MM.1S (cell line): ENCODE data around the gene PRMT7.

ENCODE experiments used
- DNase-seq: peaks from one replicate; pipeline ENCODE4 v3.0.0-alpha.2; 2015
- H2AFZ ChIP-seq: fragments of 300-600 bp; sonication (generic); 2 replicates; pipeline ENCODE4 v1.6.0; 2016; ENCODE audit warnings: antibody characterized with exemption, low read length
- H3F3A ChIP-seq: fragments of 300-600 bp; sonication (generic); 2 replicates; pipeline ENCODE4 v1.6.1; 2016; ENCODE audit warnings: mild to moderate bottlenecking, antibody characterized with exemption, low read length, moderate library complexity, mixed read lengths; ENCODE audit not compliant: insufficient read depth
- H3K27ac ChIP-seq: fragments of 300-600 bp; sonication (generic); 2 replicates; pipeline ENCODE4 v1.5.1; 2016; ENCODE audit warnings: mild to moderate bottlenecking, low read length
- H3K27me3 ChIP-seq: fragments of 300-600 bp; sonication (generic); replicated peaks from 2 replicates; pipeline ENCODE4 v1.6.0; 2016; ENCODE audit warnings: low read length; ENCODE audit not compliant: insufficient read depth
- H3K36me3 ChIP-seq: fragments of 300-600 bp; sonication (generic); replicated peaks from 2 replicates; pipeline ENCODE4 v1.6.1; 2016; ENCODE audit warnings: mild to moderate bottlenecking, low read length, mixed read lengths; ENCODE audit not compliant: insufficient read depth
- H3K4me1 ChIP-seq: fragments of 300-600 bp; sonication (generic); 2 replicates; pipeline ENCODE4 v1.6.1; 2016; ENCODE audit warnings: low read length, mixed read lengths
- H3K4me2 ChIP-seq: fragments of 300-600 bp; sonication (generic); 2 replicates; pipeline ENCODE4 v1.6.0; 2016; ENCODE audit warnings: low read depth, low read length
- H3K4me3 ChIP-seq: fragments of 300-600 bp; sonication (generic); 2 replicates; pipeline ENCODE4 v1.5.1; 2016; ENCODE audit warnings: low read length, mixed read lengths
- H3K79me2 ChIP-seq: fragments of 300-600 bp; sonication (generic); 2 replicates; pipeline ENCODE4 v1.6.1; 2016; ENCODE audit warnings: mixed run types, low read length, mixed read lengths
- H3K9ac ChIP-seq: fragments of 300-600 bp; sonication (generic); 2 replicates; pipeline ENCODE4 v1.6.1; 2016; ENCODE audit warnings: low read length, mixed read lengths
- H3K9me2 ChIP-seq: fragments of 300-600 bp; sonication (generic); replicated peaks from 2 replicates; pipeline ENCODE4 v1.6.1; 2016; ENCODE audit warnings: mild to moderate bottlenecking, low read length, mixed read lengths; ENCODE audit not compliant: insufficient read depth
- H3K9me3 ChIP-seq: fragments of 300-600 bp; sonication (generic); replicated peaks from 2 replicates; pipeline ENCODE4 v1.6.1; 2016; ENCODE audit warnings: mild to moderate bottlenecking, low read length, mixed read lengths; ENCODE audit not compliant: insufficient read depth
- H4K20me1 ChIP-seq: fragments of 300-600 bp; sonication (generic); 2 replicates; pipeline ENCODE4 v1.6.1; 2016; ENCODE audit warnings: mild to moderate bottlenecking, low read length, moderate library complexity, mixed read lengths; ENCODE audit not compliant: insufficient read depth
- CTCF ChIP-seq: fragments of 300-600 bp; sonication (generic); IDR thresholded peaks from 2 replicates; pipeline ENCODE4 v1.5.1; 2016; ENCODE audit warnings: antibody characterized with exemption, low read length, mixed read lengths
- EZH2 ChIP-seq: fragments of 300-600 bp; sonication (generic); optimal IDR thresholded peaks from 2 replicates; pipeline ENCODE3; 2017; ENCODE audit warnings: low read depth, mild to moderate bottlenecking, antibody characterized with exemption, low read length, mixed read lengths
- EZH2phosphoT487 ChIP-seq: fragments of 300-600 bp; sonication (generic); IDR thresholded peaks from 2 replicates; pipeline ENCODE4 v1.6.1; 2018; ENCODE audit warnings: antibody characterized with exemption, low read length

PRMT7 gene

GRCh38 chr16:68319185-68319908 lies 8.5 kb downstream of the PRMT7 start:
- Histone ChIP-seq H2AFZ (no peak overlapping the region), H3K4me3 (no peak overlapping the region), H3K79me2 (peaks cover 34% of the 10 kb centered on the region), H3K27me3 (no peaks in the 10 kb centered on the region), H3K4me2 (no peak overlapping the region), H3K9me3 (no peaks in the 10 kb centered on the region), H3F3A (no peaks in the 10 kb centered on the region), H3K4me1 (no peaks in the 10 kb centered on the region), H3K27ac (no peak overlapping the region), H3K9ac (no peak overlapping the region), H3K9me2 (no peaks in the 10 kb centered on the region), H4K20me1 (no peaks in the 10 kb centered on the region), H3K36me3 (peaks cover 3% of the 10 kb centered on the region; the same call in 1 of the 2 replicates)
- no peak for TF ChIP-seq CTCF
- TF ChIP-seq EZH2: no peak
- no peak for TF ChIP-seq EZH2phosphoT487
- no peak for DNase-seq

DNA sequence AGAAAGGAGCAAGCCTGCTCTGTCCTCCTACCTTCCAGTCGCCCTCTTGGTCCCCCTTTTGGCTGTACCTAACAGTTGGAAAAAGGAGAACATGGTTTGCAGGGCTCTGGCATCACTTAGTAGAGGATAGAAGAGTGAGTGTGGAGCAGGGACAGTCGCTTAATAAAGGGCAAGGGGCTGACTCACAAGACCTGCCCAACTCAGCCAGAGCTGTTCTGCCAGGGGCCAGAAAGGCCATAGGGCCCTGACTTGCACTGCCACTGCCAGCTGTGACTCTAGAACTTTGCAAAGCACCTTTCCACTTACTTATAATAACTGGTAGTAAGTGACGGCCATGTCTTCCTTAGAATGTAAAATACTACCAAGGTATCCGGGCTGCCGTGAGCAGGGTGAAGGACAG lies 13.5 kb downstream of the PRMT7 start:
- no peak overlapping the region for H3K9ac ChIP-seq
- peaks cover 12% of the 10 kb centered on the region for H3K79me2 ChIP-seq
- H3K4me3 ChIP-seq: no peak overlapping the region
- no peaks in the 10 kb centered on the region for H4K20me1 ChIP-seq
- H3K9me2 ChIP-seq: no peaks in the 10 kb centered on the region
- H3K27ac ChIP-seq: no peak overlapping the region
- no peak for DNase-seq
- no peaks in the 10 kb centered on the region for H3K9me3 ChIP-seq
- no peaks in the 10 kb centered on the region for H3K27me3 ChIP-seq
- TF ChIP-seq EZH2phosphoT487 (no peak), EZH2 (no peak), CTCF (no peak)
- H3K4me2 ChIP-seq: no peak overlapping the region
- no peaks in the 10 kb centered on the region for H3K36me3 ChIP-seq
- H3K4me1 ChIP-seq: peaks cover 22% of the 10 kb centered on the region
- H3F3A ChIP-seq: peaks cover 27% of the 10 kb centered on the region
- no peak overlapping the region for H2AFZ ChIP-seq

DNA sequence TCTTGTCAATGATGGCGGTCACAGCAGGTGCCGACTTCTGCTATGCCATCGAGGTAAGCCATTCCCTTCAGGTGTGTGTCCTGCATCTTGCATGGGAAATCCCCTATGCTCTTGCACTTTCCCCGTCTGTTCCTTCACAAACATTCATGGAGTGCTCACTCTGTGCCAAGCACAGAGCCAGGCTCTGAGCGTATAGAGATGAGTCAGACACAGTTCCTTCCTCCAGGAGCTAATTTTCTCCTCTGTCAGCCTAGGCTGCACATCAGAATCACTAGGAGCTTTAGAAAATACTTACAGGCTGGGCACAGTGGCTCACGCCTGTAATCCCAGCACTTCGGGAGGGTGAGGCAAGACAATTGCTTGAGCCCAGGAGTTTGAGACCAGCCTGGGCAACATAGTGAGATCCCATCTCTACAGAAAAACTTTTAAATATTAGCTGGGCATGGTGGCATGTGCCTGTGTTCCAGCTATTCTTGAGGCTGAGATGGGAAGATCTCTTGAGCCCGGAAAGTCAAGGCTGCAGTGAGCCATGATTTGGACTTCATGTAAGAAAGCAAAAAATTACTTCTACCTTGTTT lies 14.1 kb downstream of the PRMT7 start:
- Histone ChIP-seq H3K4me2 (no peak overlapping the region), H3K9me2 (no peaks in the 10 kb centered on the region), H4K20me1 (no peaks in the 10 kb centered on the region), H3K79me2 (peaks cover 11% of the 10 kb centered on the region), H3K9me3 (no peaks in the 10 kb centered on the region), H3F3A (peaks cover 27% of the 10 kb centered on the region), H3K27me3 (no peaks in the 10 kb centered on the region), H3K36me3 (no peaks in the 10 kb centered on the region), H2AFZ (no peak overlapping the region), H3K4me1 (peaks cover 22% of the 10 kb centered on the region), H3K4me3 (no peak overlapping the region), H3K9ac (no peak overlapping the region), H3K27ac (no peak overlapping the region)
- TF ChIP-seq CTCF (no peak), EZH2phosphoT487 (no peak)
- no peak for DNase-seq
